Endothelial cell (in vitro differentiated cells): Measurements from ENCODE around the gene ABT1. TPM values are rescaled to one million over a fixed set of nuclear protein-coding genes. Genes with fewer than 3 reads are reported as not detected.

ENCODE experiments used
- DNase-seq: peaks from one replicate; pipeline ENCODE4 v3.0.0; 2021; ENCODE audit warnings: low spot score
- H3K27ac Mint-ChIP-seq: one replicate; pipeline ENCODE4 v1.8.0; 2021; ENCODE audit warnings: mixed read lengths, inconsistent platforms; ENCODE audit not compliant: unreplicated experiment
- H3K27me3 Mint-ChIP-seq: one replicate; pipeline ENCODE4 v1.8.0; 2021; ENCODE audit warnings: mild to moderate bottlenecking, moderate library complexity, mixed read lengths, inconsistent platforms; ENCODE audit not compliant: unreplicated experiment
- H3K36me3 Mint-ChIP-seq: one replicate; pipeline ENCODE4 v1.8.0; 2021; ENCODE audit warnings: mild to moderate bottlenecking, low read depth, mixed read lengths, inconsistent platforms; ENCODE audit not compliant: unreplicated experiment
- H3K4me1 Mint-ChIP-seq: one replicate; pipeline ENCODE4 v1.8.0; 2021; ENCODE audit warnings: mild to moderate bottlenecking, mixed read lengths, inconsistent platforms; ENCODE audit not compliant: unreplicated experiment
- H3K4me3 Mint-ChIP-seq: one replicate; pipeline ENCODE4 v1.8.0; 2021; ENCODE audit warnings: mild to moderate bottlenecking, mixed read lengths, inconsistent platforms; ENCODE audit not compliant: unreplicated experiment
- H3K9me3 Mint-ChIP-seq: one replicate; pipeline ENCODE4 v1.8.0; 2021; ENCODE audit warnings: mixed read lengths, inconsistent platforms; ENCODE audit not compliant: unreplicated experiment
- total RNA-seq: library from RNA; stranded (reverse); fragmentation: NEBNext Ultra II Directional; extraction: Animal tissue kit (Norgen Biotek cat#: 25700); gene quantifications from one replicate; pipeline ENCODE4 v1.2.1, GENCODE V29; 2021; ENCODE audit not compliant: unreplicated experiment
- TF ChIP-seq, protein P1 (sequence below): fragments of 200-600 bp; sonication (generic); IDR thresholded peaks from one replicate; pipeline ENCODE4 v1.5.0; 2021; ENCODE audit warnings: antibody characterized with exemption; ENCODE audit not compliant: unreplicated experiment

Gene ABT1
- total RNA-seq, 1 donor from 2014 or later, result 20.4 TPM

DNA sequence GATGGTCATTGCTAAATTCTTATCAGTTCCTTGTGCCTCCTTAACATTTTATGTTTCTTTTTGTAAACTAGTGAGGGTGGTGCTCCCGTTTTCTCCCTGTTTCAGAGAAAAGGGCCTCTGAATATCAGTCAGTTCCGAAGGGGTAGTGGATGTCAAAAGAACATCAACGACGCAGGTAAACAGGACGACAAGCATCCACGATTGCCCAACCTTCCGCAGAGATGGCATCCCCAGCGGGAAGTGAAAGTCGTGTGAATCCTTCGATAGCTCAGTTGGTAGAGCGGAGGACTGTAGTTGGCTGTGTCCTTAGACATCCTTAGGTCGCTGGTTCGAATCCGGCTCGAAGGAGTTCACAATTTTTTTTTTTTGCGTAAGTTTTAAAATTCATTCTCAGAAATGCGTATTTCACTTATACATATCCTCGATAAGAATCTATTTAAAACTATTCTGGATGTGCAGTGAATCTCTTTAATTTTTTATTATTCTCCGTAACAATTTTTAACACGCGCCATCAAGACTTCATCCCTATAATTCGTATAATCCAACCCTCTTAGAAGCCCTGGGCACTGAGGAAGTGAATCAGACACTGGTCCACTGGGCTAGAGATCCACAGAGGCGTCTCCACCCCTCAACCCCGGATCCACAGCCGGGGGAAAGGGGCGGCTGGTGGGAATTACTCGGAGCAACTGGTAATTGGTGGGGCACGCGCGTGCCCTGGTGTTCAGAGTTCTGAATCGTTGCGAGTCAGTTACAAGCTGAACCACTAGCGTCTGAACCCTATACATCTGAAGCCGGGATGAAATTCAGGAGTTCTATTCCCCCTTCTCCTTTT is 27.9 kb upstream of the ABT1 start:
- TF ChIP-seq, protein P1, sequence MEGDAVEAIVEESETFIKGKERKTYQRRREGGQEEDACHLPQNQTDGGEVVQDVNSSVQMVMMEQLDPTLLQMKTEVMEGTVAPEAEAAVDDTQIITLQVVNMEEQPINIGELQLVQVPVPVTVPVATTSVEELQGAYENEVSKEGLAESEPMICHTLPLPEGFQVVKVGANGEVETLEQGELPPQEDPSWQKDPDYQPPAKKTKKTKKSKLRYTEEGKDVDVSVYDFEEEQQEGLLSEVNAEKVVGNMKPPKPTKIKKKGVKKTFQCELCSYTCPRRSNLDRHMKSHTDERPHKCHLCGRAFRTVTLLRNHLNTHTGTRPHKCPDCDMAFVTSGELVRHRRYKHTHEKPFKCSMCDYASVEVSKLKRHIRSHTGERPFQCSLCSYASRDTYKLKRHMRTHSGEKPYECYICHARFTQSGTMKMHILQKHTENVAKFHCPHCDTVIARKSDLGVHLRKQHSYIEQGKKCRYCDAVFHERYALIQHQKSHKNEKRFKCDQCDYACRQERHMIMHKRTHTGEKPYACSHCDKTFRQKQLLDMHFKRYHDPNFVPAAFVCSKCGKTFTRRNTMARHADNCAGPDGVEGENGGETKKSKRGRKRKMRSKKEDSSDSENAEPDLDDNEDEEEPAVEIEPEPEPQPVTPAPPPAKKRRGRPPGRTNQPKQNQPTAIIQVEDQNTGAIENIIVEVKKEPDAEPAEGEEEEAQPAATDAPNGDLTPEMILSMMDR, result no peak
- Mint-ChIP-seq H3K4me3 (peak overlapping the region; percentile 98), H3K27ac (peak overlapping the region; percentile 94), H3K27me3 (peaks cover 21% of the 10 kb centered on the region), H3K4me1 (peaks cover 11% of the 10 kb centered on the region), H3K9me3 (no peaks in the 10 kb centered on the region), H3K36me3 (peaks cover 12% of the 10 kb centered on the region)
- DNase-seq, result peak; percentile 96

DNA sequence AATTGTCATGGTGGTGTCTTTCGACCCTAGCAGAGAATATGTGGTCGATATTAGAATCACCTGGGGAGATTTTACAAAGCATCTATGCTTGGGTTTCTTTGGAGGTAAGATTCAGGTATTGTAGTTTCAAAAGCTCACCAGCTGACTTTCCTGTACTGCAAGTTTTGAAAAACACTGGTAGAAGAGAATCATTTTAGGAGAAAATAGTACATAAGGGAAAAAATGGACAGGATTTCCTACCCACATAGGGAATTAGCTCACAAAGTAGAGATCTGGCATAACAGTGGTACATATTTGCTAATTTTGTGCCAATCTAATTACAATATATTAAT is 27.4 kb upstream of the ABT1 start:
- H3K27me3 Mint-ChIP-seq, result peaks cover 21% of the 10 kb centered on the region

DNA sequence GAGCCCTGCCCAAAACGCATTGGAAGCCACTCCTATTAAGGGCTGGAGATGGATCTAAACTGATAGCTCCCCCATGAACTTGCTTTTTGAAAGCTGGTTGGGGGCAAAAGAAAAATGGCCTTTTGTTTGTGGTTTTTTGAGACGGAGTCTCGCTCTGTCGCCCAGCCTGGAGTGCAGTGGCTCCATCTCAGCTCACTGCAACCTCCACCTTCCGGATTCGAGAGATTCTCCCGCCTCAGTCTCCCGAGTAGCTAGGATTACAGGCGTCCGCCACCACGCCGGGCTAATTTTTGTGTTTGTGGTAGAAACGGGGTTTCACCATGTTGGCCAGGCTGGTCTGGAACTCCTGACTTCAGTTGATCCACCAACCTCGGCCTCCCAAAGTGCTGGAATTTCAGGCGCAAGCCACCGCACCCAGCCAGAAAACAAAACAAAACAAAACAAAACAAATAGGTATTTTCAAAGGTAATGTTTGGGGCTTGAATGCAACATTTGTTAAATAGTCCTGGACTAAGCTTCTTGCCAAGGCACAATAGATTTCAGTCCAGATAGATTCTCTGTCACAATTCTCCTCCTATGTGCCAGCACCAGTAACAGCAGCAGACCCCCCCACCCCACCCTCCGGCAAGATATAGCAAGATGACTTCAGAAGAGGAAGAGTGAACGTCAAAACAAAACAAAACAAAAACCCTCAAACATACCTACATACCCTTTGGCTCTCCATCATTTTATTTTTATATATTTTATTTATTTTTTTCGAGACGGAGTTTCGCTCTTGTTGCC is 26.5 kb upstream of the ABT1 start:
- peaks cover 11% of the 10 kb centered on the region for H3K4me1 Mint-ChIP-seq
- H3K27me3 Mint-ChIP-seq, result peaks cover 21% of the 10 kb centered on the region
- H3K27ac Mint-ChIP-seq, result no peak overlapping the region
- no peak overlapping the region for H3K4me3 Mint-ChIP-seq
- no peaks in the 10 kb centered on the region for H3K9me3 Mint-ChIP-seq
- DNase-seq, result no peak
- H3K36me3 Mint-ChIP-seq, result peaks cover 12% of the 10 kb centered on the region
- TF ChIP-seq, protein P1, result no peak

More for the DNA sequence above, 27.4 kb upstream of the ABT1 start:
- DNase-seq, result no peak
- Mint-ChIP-seq H3K4me1 (peaks cover 11% of the 10 kb centered on the region), H3K36me3 (peaks cover 12% of the 10 kb centered on the region), H3K4me3 (peak overlapping the region; percentile 98), H3K9me3 (no peaks in the 10 kb centered on the region), H3K27ac (no peak overlapping the region)
- TF ChIP-seq, protein P1, result no peak

DNA sequence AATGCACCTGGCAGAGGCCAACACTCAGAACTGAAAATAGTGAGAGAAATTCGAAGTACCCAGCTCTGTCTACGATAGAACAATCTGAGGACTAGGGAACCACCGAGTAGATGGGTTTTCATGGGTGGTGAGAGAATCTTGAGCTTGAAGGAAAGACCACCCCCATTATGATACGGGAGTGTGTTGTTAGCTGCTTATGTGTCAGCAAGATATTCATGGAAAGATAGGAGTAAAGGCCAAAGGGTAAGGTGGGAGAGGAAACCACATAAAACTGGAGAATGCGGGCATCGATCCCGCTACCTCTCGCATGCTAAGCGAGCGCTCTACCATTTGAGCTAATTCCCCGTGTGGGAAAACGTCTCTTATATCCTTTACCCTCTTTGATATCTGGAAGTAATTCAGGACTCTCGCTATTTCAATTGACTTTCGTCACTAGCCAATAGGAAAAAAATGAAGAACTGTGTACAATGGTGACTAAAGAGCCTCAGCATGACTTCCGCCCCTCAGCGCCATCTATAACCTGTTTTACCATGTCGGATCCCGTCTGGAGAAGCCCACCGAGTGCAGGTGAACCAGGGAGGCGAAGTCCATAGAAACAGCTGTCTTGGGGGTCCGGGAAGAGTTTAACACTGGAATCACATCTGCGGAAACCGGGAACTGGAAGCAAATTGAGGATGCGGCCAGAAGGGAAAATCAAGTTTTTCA is 25.0 kb upstream of the ABT1 start:
- peak overlapping the region; percentile 94 for H3K4me3 Mint-ChIP-seq
- H3K36me3 Mint-ChIP-seq, result peaks cover 12% of the 10 kb centered on the region
- H3K4me1 Mint-ChIP-seq, result peaks cover 11% of the 10 kb centered on the region
- TF ChIP-seq, protein P1, result no peak
- no peaks in the 10 kb centered on the region for H3K9me3 Mint-ChIP-seq
- H3K27ac Mint-ChIP-seq, result peak overlapping the region; percentile 98
- DNase-seq, result peak; percentile 66
- peaks cover 23% of the 10 kb centered on the region for H3K27me3 Mint-ChIP-seq
